ENCODE measurements around the gene COQ10A.
A peak's percentile ranks its signal among the peaks of the same experiment; 100 is the strongest.

Gene COQ10A

GRCh38 chr12:56315622-56316473 is 49.1 kb downstream of the COQ10A start, which contains the start of gene CNPY2:
TSS of gene CNPY2 (minus strand) at chr12:56315988. CDS start at chr12:56315217, 771 bp downstream.
- peak; percentile 92 for DNase-seq (ENCODE audit: extremely low spot score)
- CTCF ChIA-PET, result interaction anchor here (0.7 to 3.5 kb wide), 4 partner anchors 10 to 148 kb away, joined by 3 to 20 read pairs (median 3); no protein-coding TSS in a partner anchor
- TF ChIP-seq ELF4 (IDR thresholded peaks at IDR 0.05) (peak; percentile 60), PKNOX1 (IDR thresholded peaks at IDR 0.05) (no peak), SUZ12 (IDR thresholded peaks at IDR 0.05) (peak; percentile 85), ZNF384 (IDR thresholded peaks at IDR 0.05) (no peak), CTBP1 (IDR thresholded peaks at IDR 0.05; ENCODE audit: borderline replicate concordance) (no peak), L3MBTL2 (conservative IDR thresholded peaks at IDR 0.05) (peak; percentile 83)
- POLR2A ChIA-PET, result interaction anchor here (0.6 to 3.4 kb wide), 24 partner anchors 9 to 212 kb away, joined by 3 to 38 read pairs (median 4); partner anchors contain the start of genes COQ10A, MIP, PA2G4 and PAN2

- TF ChIP-seq SUZ12 (IDR thresholded peaks at IDR 0.05) (no peak), HDGF (IDR thresholded peaks at IDR 0.05; ENCODE audit: borderline replicate concordance) (no peak), SP1 (IDR thresholded peaks at IDR 0.05) (no peak), FOXM1 (IDR thresholded peaks at IDR 0.05; ENCODE audit: borderline replicate concordance) (no peak), FOXK2 (IDR thresholded peaks at IDR 0.05) (no peak), TARDBP (IDR thresholded peaks at IDR 0.05) (no peak), BHLHE40 (IDR thresholded peaks at IDR 0.05; ENCODE audit: borderline replicate concordance) (no peak), ZNF384 (IDR thresholded peaks at IDR 0.05) (no peak), L3MBTL2 (conservative IDR thresholded peaks at IDR 0.05) (no peak), FOXA1 (IDR thresholded peaks at IDR 0.05) (no peak), ELF4 (IDR thresholded peaks at IDR 0.05) (no peak), ARNT (IDR thresholded peaks at IDR 0.05) (no peak), NFRKB (IDR thresholded peaks at IDR 0.05) (no peak), LEF1 (IDR thresholded peaks at IDR 0.05; ENCODE audit: borderline replicate concordance) (no peak), CTBP1 (IDR thresholded peaks at IDR 0.05; ENCODE audit: borderline replicate concordance) (no peak)
- no peak for DNase-seq (ENCODE audit: extremely low spot score)
- ChIA-PET POLR2A (interaction anchor here (3.2 kb wide), 1 partner anchor 16 kb away, joined by 38 read pairs; the partner anchor contains the start of gene PAN2), CTCF (interaction anchor here (0.6 to 3.5 kb wide), 2 partner anchors 34 to 147 kb away, joined by 4 to 20 read pairs; no protein-coding TSS in a partner anchor)
Observed at GRCh38 chr12:56317675-56318074, 50.9 kb downstream of the COQ10A start.
